GM20431 (cell line): ENCODE data around the gene NATD1.
"Not testable (repeated sequence)": the region's sequence is repeated elsewhere in the genome, so short reads cannot be mapped to it uniquely, and the experiment has no call there.

ENCODE experiments used
- in situ Hi-C: fragments of 300-500 bp; cut with MseI, MboI; formaldehyde crosslinking; loops from one replicate; pipeline ENCODE4 v1.15.0; 2020; ENCODE audit warnings: low sequenced_read_pairs; ENCODE audit not compliant: unreplicated experiment

Gene NATD1

GRCh38 chr17:21201298-21201595, 52.0 kb downstream of the NATD1 start:
- in situ Hi-C loops, result no loop called here

- in situ Hi-C loops, result no loop called here
Measured at GRCh38 chr17:21200590-21201297, 52.5 kb downstream of the NATD1 start.

- in situ Hi-C loops, result no loop called here
Measured at GRCh38 chr17:21199856-21200255, 53.4 kb downstream of the NATD1 start.

- in situ Hi-C loops, result no loop called here
Measured at GRCh38 chr17:21199311-21199710, 53.9 kb downstream of the NATD1 start.

- in situ Hi-C loops, result no loop called here
Measured at GRCh38 chr17:21198411-21198810, 54.8 kb downstream of the NATD1 start.

- in situ Hi-C loops, result no loop called here
Measured at GRCh38 chr17:21196126-21196525, 57.1 kb downstream of the NATD1 start.

- in situ Hi-C loops, result no loop called here
Measured at GRCh38 chr17:21194703-21195102, 58.5 kb downstream of the NATD1 start.

GRCh38 chr17:21194226-21194625, 59.0 kb downstream of the NATD1 start:
- in situ Hi-C loops, result no loop called here

GRCh38 chr17:21193031-21193430, 60.2 kb downstream of the NATD1 start:
- in situ Hi-C loops, result no loop called here

GRCh38 chr17:21192414-21192813, 60.8 kb downstream of the NATD1 start:
- in situ Hi-C loops, result not testable (repeated sequence)

GRCh38 chr17:21191698-21192097, 61.5 kb downstream of the NATD1 start:
- in situ Hi-C loops, result no loop called here

GRCh38 chr17:21190078-21190477, 63.1 kb downstream of the NATD1 start:
- in situ Hi-C loops, result no loop called here

- in situ Hi-C loops, result no loop called here
Measured at GRCh38 chr17:21189361-21189760, 63.8 kb downstream of the NATD1 start.
